ENCODE measurements around the gene IQGAP1.

GRCh38 chr15:90414408-90415028 is 26.5 kb downstream of the IQGAP1 start:
- no peak for TF ChIP-seq CTCF (IDR thresholded peaks at IDR 0.05)
- TF ChIP-seq POLR2A (IDR thresholded peaks at IDR 0.05) = no peak

Data from Peyer's patch (tissue), 4 donors.